Tibial nerve (tissue), 4 donors: ENCODE measurements around the gene GPC6.

Experiments used
- EP300 ChIP-seq, 2 donors: sonication (generic); formaldehyde crosslinking; IDR thresholded peaks; one replicate each; pipeline ENCODE4 v1.6.1; 2017; ENCODE audit warnings: antibody characterized with exemption in 2 of 2, mild to moderate bottlenecking in 1 of 2
- TF ChIP-seq, protein P1 (sequence below), 5 experiments: fragments of 200-600 bp in 3 of 5; fragments of 450-650 bp in 2 of 5; sonication (generic) in 3 of 5; IDR thresholded peaks; one replicate each; pipeline ENCODE4 v1.5.1; 2016 to 2019; ENCODE audit warnings: antibody characterized with exemption in 5 of 5, mild to moderate bottlenecking in 3 of 5, moderate library complexity in 2 of 5

- TF ChIP-seq, protein P1, sequence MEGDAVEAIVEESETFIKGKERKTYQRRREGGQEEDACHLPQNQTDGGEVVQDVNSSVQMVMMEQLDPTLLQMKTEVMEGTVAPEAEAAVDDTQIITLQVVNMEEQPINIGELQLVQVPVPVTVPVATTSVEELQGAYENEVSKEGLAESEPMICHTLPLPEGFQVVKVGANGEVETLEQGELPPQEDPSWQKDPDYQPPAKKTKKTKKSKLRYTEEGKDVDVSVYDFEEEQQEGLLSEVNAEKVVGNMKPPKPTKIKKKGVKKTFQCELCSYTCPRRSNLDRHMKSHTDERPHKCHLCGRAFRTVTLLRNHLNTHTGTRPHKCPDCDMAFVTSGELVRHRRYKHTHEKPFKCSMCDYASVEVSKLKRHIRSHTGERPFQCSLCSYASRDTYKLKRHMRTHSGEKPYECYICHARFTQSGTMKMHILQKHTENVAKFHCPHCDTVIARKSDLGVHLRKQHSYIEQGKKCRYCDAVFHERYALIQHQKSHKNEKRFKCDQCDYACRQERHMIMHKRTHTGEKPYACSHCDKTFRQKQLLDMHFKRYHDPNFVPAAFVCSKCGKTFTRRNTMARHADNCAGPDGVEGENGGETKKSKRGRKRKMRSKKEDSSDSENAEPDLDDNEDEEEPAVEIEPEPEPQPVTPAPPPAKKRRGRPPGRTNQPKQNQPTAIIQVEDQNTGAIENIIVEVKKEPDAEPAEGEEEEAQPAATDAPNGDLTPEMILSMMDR (IDR thresholded peaks at IDR 0.05): no peak
- no peak for TF ChIP-seq EP300 (IDR thresholded peaks at IDR 0.05)
These were observed 585.1 kb downstream of the GPC6 start for GRCh38 chr13:93811738-93812112.
